Parathyroid adenoma (tissue), 2 donors: Measurements from ENCODE around the gene CFTR.

ENCODE experiments used
- H2AFZ ChIP-seq: fragments of 300-600 bp; sonication (generic); one replicate; pipeline ENCODE4 v1.7.0; 2017; ENCODE audit warnings: antibody characterized with exemption, mild to moderate bottlenecking
- H3K27ac ChIP-seq: fragments of 300-600 bp; sonication (generic); one replicate; pipeline ENCODE4 v1.7.0; 2017
- H3K27me3 ChIP-seq: fragments of 300-600 bp; sonication (generic); one replicate; pipeline ENCODE4 v1.7.0; 2017; ENCODE audit warnings: low read length; ENCODE audit not compliant: control insufficient read depth, insufficient read depth
- H3K36me3 ChIP-seq: fragments of 300-600 bp; sonication (generic); one replicate; pipeline ENCODE4 v1.7.0; 2017; ENCODE audit warnings: low read length; ENCODE audit not compliant: control insufficient read depth, insufficient read depth
- H3K4me1 ChIP-seq: fragments of 300-600 bp; sonication (generic); one replicate; pipeline ENCODE4 v1.7.0; 2017; ENCODE audit warnings: control low read depth
- H3K4me2 ChIP-seq: fragments of 300-600 bp; sonication (generic); one replicate; pipeline ENCODE4 v1.7.0; 2017; ENCODE audit warnings: low read length
- H3K4me3 ChIP-seq: fragments of 300-600 bp; sonication (generic); one replicate; pipeline ENCODE4 v1.7.0; 2017; ENCODE audit warnings: low read depth, low read length
- H3K79me2 ChIP-seq: fragments of 300-600 bp; sonication (generic); one replicate; pipeline ENCODE4 v1.7.0; 2017; ENCODE audit warnings: control low read depth
- H3K9ac ChIP-seq: fragments of 300-600 bp; sonication (generic); one replicate; pipeline ENCODE4 v1.7.0; 2017; ENCODE audit warnings: mild to moderate bottlenecking
- H3K9me3 ChIP-seq: fragments of 300-600 bp; sonication (generic); one replicate; pipeline ENCODE4 v1.7.0; 2017; ENCODE audit warnings: low read length; ENCODE audit not compliant: control insufficient read depth
- CTCF ChIP-seq: fragments of 300-600 bp; sonication (generic); IDR thresholded peaks from one replicate; pipeline ENCODE4 v1.7.0; 2017; ENCODE audit warnings: antibody characterized with exemption, mild to moderate bottlenecking
- donor health status: primary hyperparathyroidism.

The CFTR gene

GRCh38 chr7:117564627-117565026 lies 84.8 kb downstream of the CFTR start:
- H3K9ac ChIP-seq = no peak overlapping the region
- H3K4me1 ChIP-seq = no peaks in the 10 kb centered on the region
- H3K27ac ChIP-seq = no peak overlapping the region

GRCh38 chr7:117565226-117565625 lies 85.4 kb downstream of the CFTR start:
- Histone ChIP-seq H3K4me1 (no peaks in the 10 kb centered on the region), H3K27ac (no peak overlapping the region)
- TF ChIP-seq CTCF = no peak

More at GRCh38 chr7:117564627-117565026, 84.8 kb downstream of the CFTR start:
- no peak for TF ChIP-seq CTCF
- no peak overlapping the region for H3K4me2 ChIP-seq
- no peaks in the 10 kb centered on the region for H3K9me3 ChIP-seq
- H3K36me3 ChIP-seq = no peaks in the 10 kb centered on the region
- H3K79me2 ChIP-seq = no peaks in the 10 kb centered on the region
- no peaks in the 10 kb centered on the region for H3K27me3 ChIP-seq
- H2AFZ ChIP-seq = no peak overlapping the region
- no peak overlapping the region for H3K4me3 ChIP-seq

GRCh38 chr7:117567781-117568180 lies 88.0 kb downstream of the CFTR start:
- H3K9ac ChIP-seq = no peak overlapping the region
- H3K4me3 ChIP-seq = no peak overlapping the region
- H3K4me1 ChIP-seq = no peaks in the 10 kb centered on the region
- H3K27me3 ChIP-seq = no peaks in the 10 kb centered on the region
- H2AFZ ChIP-seq = no peak overlapping the region
- H3K36me3 ChIP-seq = no peaks in the 10 kb centered on the region
- H3K9me3 ChIP-seq = no peaks in the 10 kb centered on the region
- H3K27ac ChIP-seq = no peak overlapping the region
- no peaks in the 10 kb centered on the region for H3K79me2 ChIP-seq
- TF ChIP-seq CTCF = no peak
- H3K4me2 ChIP-seq = no peak overlapping the region

More at GRCh38 chr7:117565226-117565625, 85.4 kb downstream of the CFTR start:
- Histone ChIP-seq H3K9ac (no peak overlapping the region), H3K36me3 (no peaks in the 10 kb centered on the region), H2AFZ (no peak overlapping the region), H3K4me3 (no peak overlapping the region), H3K27me3 (no peaks in the 10 kb centered on the region), H3K9me3 (no peaks in the 10 kb centered on the region), H3K4me2 (no peak overlapping the region), H3K79me2 (no peaks in the 10 kb centered on the region)

GRCh38 chr7:117572856-117573620 lies 93.2 kb downstream of the CFTR start:
- Histone ChIP-seq H2AFZ (no peak overlapping the region), H3K9me3 (no peaks in the 10 kb centered on the region), H3K9ac (no peak overlapping the region), H3K4me2 (no peak overlapping the region), H3K4me1 (no peaks in the 10 kb centered on the region), H3K4me3 (no peak overlapping the region), H3K36me3 (no peaks in the 10 kb centered on the region), H3K27ac (no peak overlapping the region), H3K27me3 (no peaks in the 10 kb centered on the region), H3K79me2 (no peaks in the 10 kb centered on the region)
- TF ChIP-seq CTCF = no peak

GRCh38 chr7:117581424-117581823 lies 101.6 kb downstream of the CFTR start:
- Histone ChIP-seq H3K4me2 (no peak overlapping the region), H3K27me3 (no peaks in the 10 kb centered on the region), H3K4me3 (no peak overlapping the region), H3K9ac (no peak overlapping the region), H2AFZ (no peak overlapping the region), H3K27ac (no peak overlapping the region), H3K36me3 (no peaks in the 10 kb centered on the region), H3K79me2 (no peaks in the 10 kb centered on the region), H3K4me1 (peaks cover 6% of the 10 kb centered on the region), H3K9me3 (no peaks in the 10 kb centered on the region)
- TF ChIP-seq CTCF = no peak
